Measurements from ENCODE around the gene RTEL1.
A peak's percentile ranks its signal among the peaks of the same experiment; 100 is the strongest.
"Not testable (repeated sequence)": the region's sequence is repeated elsewhere in the genome, so short reads cannot be mapped to it uniquely, and the experiment has no call there.

Gene RTEL1

GRCh38 chr20:63657937-63658748, at the start of gene RTEL1:
Gene RTEL1 (plus strand): TSS chr20:63658312. CDS start chr20:63659403, 1,091 bp downstream.
- peak; percentile 89 for DNase-seq

- DNase-seq = no peak
Observed at GRCh38 chr20:63610581-63611435, 47.3 kb upstream of the RTEL1 start.

DNA sequence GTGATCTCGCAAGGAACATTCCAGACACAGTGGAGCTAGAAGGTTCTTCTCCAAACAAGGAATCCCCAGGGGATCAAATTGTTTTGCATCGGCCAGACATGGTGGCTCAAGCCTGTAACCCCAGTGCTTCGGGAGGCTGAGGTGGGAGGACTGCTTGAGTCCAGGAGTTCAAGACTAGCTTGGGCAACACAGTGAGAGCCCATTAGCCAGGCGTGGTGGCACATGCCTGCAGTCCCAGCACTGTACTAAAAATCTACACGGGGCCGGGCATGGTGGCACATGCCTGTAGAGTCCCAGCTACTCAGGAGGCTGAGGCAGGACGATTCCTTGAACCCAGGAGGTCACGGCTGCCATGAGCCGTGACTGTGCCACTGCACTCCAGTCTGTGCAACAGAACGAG, 46.5 kb upstream of the RTEL1 start:
- DNase-seq = no peak

DNA sequence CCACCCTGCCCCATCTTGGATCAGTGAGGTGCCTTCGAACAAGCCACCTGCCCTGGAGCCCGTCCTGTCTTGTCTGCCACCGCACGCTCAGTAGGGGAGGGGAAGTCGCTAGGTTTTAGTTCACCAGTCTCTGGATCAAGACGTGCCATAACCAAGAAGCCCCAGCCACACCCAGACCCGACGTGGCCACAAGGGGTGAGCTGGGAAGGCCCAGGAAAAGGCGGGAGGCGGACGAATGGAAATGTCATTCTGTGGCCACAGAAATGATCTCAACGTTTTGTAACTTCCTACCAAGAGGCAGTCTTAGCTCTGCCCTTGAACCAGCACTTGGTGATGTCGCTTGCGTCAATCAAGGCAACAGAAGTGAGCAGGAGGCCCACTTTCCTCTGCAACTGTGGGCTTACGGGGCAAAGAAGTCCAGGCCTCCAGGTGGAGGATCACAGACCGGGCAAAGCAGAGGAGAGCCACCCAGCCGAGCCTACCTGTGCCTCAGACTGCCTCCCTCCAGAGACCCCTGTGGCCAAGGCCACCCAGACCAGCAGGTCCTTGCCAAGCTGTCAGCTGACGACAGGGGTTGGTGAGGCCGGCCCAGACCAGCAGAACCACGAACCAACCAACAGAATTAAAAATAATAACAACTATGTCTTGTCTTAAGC, 45.7 kb upstream of the RTEL1 start:
- DNase-seq = no peak

DNA sequence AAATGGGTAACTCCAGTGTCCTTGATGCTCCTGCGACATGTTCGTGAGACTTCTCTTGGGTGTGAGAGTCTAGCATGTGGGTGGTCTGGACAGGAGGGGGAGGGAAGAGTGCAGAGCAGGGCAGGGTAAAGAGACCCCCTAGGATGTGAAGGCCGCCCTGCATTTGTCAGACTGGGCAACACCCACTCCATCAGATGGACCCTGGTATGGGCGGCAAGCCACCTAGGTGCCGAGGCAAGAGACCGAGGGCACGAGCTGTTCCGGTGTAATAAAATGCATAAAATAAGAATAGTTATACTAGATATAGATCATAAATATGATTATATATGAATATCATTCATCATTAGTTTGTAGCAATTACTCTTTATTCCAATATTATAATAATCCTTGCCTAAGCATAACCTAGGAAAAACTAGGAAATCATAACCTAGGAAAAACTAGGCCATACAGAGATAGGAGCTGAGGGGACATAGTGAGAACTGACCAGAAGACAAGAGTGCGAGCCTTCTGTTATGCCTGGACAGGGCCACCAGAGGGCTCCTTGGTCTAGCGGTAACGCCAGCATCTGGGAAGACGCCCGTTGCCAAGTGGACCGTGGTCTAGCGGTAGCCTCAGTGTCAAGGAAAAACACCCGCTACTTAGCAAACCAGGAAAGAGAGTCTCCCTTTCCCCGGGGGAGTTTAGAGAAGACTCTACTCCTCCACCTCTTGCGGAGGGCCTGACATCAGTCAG, 44.1 kb upstream of the RTEL1 start:
- not testable (repeated sequence) for DNase-seq

DNA sequence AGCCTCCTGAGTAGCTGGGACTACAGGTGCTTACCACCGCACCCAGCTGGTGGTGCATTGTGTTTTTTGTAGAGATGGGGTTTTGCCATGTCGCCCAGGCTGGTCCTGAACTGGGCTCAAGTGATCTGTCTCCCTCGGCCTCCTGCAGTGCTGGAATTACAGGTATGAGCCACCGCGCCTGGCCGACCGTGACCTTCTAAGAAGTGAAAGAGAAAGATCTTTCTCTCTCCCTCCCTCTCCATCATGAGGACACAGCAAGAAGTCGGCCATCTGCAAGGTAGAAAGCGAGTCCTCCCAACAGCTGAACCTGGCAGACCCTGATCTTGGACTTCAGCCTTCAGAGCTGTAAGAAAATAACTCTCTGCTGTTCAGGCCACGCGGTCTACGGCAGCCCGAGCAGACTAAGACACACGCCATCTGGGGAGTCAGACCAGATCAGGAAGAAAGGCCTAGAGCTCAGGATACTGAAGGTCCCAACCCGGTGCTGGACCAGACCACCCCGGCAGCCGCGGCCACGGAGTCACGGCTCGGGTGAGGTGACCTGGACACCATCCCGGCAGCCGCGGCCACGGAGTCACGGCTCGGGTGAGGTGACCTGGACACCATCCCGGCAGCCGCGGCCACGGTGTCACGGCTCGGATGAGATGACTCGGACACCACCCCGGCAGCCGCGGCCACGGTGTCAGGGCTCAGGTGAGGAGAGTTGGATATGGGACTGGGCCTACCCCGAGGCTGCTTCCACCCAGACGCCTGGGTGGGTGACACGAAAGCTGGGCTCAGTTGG, 40.8 kb upstream of the RTEL1 start:
- no peak for DNase-seq

DNA sequence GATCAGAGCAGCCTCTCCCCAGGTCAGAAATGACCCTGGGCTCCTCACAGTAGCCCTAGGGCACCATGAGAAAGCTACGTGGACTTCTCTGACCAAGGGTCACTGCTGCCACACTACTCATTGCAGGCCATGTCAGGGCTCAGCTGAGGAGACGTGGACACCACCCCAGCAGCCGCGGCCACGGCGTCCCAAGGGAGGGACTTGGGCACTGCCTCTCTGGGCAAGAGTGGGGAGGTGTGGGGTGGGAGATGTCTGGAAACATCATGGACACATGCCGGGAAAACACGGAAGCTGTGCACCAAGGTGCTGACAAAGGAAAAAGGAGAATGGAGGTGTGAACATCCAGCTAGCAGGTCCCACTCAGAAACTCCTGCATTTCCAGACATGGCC, 40.2 kb upstream of the RTEL1 start:
- no peak for DNase-seq

GRCh38 chr20:63618291-63618980, 39.7 kb upstream of the RTEL1 start:
- no peak for DNase-seq

- DNase-seq = no peak
Observed at GRCh38 chr20:63619086-63619485, 39.0 kb upstream of the RTEL1 start.

GRCh38 chr20:63619505-63619904, 38.6 kb upstream of the RTEL1 start:
- no peak for DNase-seq

DNA sequence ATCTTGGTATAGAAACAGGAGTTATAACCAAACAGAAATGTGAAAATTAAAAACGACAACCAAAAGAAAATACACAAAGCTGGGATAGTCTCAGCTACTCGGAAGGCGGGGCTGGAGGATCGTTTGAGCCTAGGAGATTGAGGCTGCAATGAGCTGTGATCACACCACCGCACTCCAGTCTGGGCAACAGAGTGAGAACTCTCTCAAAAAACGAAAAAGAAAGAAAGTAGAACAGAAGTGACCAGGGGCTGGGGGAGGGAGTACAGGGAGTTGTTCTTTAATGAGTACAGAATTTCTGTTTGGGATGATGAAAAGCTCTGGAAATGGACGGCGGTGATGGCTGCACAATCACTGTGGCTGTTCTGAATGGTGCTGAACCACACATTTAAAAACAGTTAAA, 37.1 kb upstream of the RTEL1 start:
- no peak for DNase-seq

- no peak for DNase-seq
Observed at GRCh38 chr20:63622096-63622495, 36.0 kb upstream of the RTEL1 start.

- no peak for DNase-seq
Observed at GRCh38 chr20:63622732-63623131, 35.4 kb upstream of the RTEL1 start.

GRCh38 chr20:63624486-63624885, 33.6 kb upstream of the RTEL1 start:
- DNase-seq = no peak

GRCh38 chr20:63625771-63626423, 32.2 kb upstream of the RTEL1 start:
- no peak for DNase-seq

DNA sequence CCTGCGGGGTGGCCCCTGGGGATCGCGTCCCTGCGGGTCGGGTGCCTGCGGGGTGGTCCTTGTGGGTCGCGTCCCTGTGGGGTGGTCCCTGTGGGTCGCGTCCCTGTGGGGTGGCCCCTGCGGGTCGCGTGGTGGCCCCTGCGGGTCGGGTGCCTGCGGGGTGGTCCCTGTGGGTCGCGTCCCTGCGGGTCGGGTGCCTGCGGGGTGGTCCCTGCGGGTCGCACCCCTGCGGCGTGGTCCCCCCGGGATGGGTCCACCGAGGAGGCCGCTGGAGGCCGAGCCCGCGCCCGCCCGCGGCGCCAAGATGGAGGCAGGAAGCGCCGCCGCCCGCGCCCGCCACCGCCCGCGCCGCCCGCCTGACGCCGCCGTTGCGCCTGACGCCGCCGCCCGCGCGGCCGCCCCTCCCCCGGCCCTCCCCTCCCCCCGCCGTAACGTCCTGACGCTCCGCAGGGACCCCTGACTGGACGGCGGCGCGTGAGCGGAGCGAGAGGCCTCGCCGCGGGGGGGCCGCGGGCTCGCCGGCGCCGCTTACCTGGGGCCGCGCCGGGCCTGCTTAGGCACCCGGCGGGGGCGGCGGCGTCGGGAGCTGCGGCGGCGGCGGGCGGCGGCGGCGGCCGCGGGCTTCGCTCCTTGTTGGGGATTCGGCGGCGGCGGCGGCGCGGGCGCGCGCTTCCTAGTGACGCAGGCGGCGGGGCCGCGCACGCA, 31.5 kb upstream of the RTEL1 start, which contains the start of gene GMEB2:
TSS of gene GMEB2 (minus strand) at position 678 of the 705 bp plus-strand sequence. CDS start 7,704 bp downstream, outside the sequence.
- DNase-seq = no peak

DNA sequence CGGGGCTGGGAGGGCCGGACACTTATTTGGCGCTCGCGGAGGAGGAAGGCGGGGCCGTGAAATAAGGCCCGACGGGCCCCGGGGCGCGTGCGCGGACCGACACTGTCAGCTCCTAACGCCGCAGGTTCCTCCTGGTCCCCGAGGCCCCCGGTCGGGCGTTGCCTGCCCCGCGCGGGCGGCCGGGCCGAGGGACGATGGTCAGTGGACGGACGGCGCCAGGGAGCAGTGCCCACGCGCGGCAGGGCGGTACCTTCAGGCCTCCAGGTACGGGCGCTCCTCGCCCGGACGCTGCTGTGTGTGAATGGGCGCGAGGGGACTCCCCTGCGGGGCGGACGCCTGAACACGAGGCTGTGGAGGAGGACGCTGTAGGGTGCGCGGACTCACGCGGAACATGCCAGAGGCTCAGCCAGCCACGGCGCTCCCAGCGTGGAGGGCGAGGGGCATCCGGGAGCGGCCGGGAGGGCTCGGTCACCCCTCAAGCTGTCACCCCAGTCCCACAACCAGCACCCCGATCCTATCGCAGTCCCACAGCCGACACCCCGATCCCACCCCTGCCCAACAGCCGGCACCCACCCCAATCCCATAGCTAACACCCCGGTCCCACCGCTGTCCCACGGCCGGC, 30.9 kb upstream of the RTEL1 start:
- DNase-seq = peak; percentile 96

DNA sequence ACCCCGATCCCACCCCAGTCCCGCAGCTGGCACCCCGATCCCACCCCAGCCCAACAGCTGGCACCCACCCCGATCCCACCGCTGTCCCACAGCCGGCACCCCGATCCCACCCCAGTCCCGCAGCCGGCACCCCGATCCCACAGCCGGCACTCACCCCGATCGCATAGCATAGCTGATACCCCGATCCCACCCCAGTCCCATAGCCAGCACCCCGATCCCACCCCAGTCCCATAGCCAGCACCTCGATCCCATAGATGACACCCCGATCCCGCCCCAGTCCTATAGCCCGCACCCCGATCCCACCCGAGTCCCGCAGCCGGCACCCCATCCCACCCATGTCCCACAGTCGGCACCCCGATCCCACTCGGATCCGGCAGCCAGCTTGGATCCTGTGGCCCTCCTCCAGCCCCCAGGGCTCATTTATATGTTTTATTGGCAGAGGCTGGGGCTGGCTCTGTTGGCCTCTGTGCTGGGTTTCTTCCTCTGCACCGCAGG, 30.3 kb upstream of the RTEL1 start:
- no peak for DNase-seq

DNA sequence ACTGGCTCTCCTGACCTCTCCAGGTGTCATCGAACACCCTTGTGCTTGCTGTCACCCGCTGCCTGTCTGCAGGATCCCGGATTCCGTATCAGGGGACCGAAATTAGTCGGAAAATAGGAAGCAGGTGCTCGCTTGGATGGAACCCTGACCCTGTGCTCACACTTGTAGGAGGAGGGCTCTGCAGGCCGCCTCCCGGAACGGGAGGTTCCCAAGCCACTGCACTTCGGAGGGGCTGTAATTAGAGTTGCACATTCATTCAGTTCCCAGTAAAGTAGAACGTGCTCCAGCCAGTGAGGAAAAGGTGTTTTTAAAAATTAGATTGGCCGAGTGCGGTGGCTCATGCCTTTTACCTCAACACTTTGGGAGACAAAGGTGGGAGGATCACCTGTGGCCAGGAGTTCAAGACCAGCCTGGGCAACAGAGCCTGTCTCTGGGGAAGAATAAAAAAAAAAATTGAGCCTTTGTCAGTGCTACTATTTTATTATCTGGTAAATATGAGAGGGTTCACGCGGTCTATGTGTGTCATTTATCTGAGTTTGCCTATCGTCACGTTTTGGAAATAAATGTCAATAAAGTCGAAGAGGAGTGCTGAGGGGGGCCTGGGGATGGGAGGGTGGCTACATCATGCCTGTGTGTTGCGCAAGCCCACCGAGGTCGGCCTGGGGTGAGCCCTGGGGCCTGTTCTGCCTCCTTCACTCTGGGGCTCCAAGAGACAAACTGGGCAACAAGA, 29.7 kb upstream of the RTEL1 start:
- no peak for DNase-seq

Data from activated CD4-positive, CD25-positive, alpha-beta regulatory T cell treated with anti-CD3 and anti-CD28 coated beads, Interleukin-2, amount 50 U/mL, for 72 hours (primary cell).